Uterus (tissue), 2 donors: ENCODE data around the gene MDC1.
"Not testable (repeated sequence)": the region's sequence is repeated elsewhere in the genome, so short reads cannot be mapped to it uniquely, and the experiment has no call there.

ENCODE experiments used
- POLR2A ChIP-seq, 2 donors: fragments of 450-650 bp; IDR thresholded peaks; one replicate each; pipeline ENCODE4 v1.6.1; 2016; ENCODE audit warnings: antibody characterized with exemption in 2 of 2, mild to moderate bottlenecking in 1 of 2, moderate library complexity in 1 of 2
- TF ChIP-seq, protein P1 (sequence below), 4 experiments: fragments of 200-600 bp in 2 of 4; fragments of 450-650 bp in 2 of 4; sonication (generic) in 2 of 4; IDR thresholded peaks; one replicate each; pipeline ENCODE4 v1.5.1; 2016 to 2019; ENCODE audit warnings: antibody characterized with exemption in 4 of 4, mild to moderate bottlenecking in 2 of 4, moderate library complexity in 1 of 4

DNA sequence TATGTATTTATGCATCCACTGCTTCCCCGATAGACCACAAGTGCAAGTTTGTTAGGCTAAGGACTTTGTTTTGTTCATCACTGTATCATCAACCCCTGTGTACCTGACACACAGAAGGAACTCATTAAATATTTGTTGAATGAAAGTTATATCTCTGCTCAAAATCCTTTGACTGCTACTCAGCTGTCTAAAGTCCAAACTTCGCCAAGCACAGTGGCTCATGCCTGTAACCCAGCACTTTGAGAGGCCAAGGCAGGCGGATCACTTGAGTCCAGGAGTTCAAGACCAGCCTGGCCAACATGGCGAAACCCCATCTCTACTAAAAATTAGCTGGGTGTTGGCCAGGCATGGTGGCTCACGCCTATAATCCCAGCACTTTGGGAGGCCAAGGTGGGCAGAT lies 59.2 kb downstream of the MDC1 start:
- TF ChIP-seq, protein P1, sequence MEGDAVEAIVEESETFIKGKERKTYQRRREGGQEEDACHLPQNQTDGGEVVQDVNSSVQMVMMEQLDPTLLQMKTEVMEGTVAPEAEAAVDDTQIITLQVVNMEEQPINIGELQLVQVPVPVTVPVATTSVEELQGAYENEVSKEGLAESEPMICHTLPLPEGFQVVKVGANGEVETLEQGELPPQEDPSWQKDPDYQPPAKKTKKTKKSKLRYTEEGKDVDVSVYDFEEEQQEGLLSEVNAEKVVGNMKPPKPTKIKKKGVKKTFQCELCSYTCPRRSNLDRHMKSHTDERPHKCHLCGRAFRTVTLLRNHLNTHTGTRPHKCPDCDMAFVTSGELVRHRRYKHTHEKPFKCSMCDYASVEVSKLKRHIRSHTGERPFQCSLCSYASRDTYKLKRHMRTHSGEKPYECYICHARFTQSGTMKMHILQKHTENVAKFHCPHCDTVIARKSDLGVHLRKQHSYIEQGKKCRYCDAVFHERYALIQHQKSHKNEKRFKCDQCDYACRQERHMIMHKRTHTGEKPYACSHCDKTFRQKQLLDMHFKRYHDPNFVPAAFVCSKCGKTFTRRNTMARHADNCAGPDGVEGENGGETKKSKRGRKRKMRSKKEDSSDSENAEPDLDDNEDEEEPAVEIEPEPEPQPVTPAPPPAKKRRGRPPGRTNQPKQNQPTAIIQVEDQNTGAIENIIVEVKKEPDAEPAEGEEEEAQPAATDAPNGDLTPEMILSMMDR (IDR thresholded peaks at IDR 0.05) = not testable (repeated sequence)
- not testable (repeated sequence) for TF ChIP-seq POLR2A (IDR thresholded peaks at IDR 0.05)
